K562 (cell line): ENCODE measurements around the gene PPP1R15A. TPM values are rescaled to one million over a fixed set of nuclear protein-coding genes. Genes with fewer than 3 reads are reported as not detected.

Experiments used
- AFF1 ChIP-seq, 2 experiments: fragments of 450-650 bp; IDR thresholded peaks; 2 replicates each; pipeline ENCODE4 v1.6.1; 2018; ENCODE audit warnings: mild to moderate bottlenecking in 2 of 2, low read depth in 1 of 2; ENCODE audit not compliant: partially characterized antibody in 2 of 2
- CGGBP1 ChIP-seq: fragments of 250-450 bp; sonication (Bioruptor Pico); IDR thresholded peaks from 2 replicates; pipeline ENCODE4 v1.9.0; 2021; ENCODE audit warnings: mild to moderate bottlenecking
- CREB3 ChIP-seq: fragments of 450-650 bp; conservative IDR thresholded peaks from 2 replicates; pipeline ENCODE4 v1.6.1; 2016; ENCODE audit warnings: missing genetic modification characterization, low read depth, mild to moderate bottlenecking, missing compliant biosample characterization, moderate library complexity
- ESRRA ChIP-seq: fragments of 450-650 bp; IDR thresholded peaks from 2 replicates; pipeline ENCODE4 v1.6.1; 2014; ENCODE audit warnings: low read depth, mild to moderate bottlenecking, moderate library complexity, borderline replicate concordance
- FOXO4 ChIP-seq: fragments of 450-650 bp; formaldehyde crosslinking; IDR thresholded peaks from 2 replicates; pipeline ENCODE4 v1.4.0; 2020; ENCODE audit warnings: mild to moderate bottlenecking, moderate library complexity
- IRF1 ChIP-seq: sonication (generic); formaldehyde crosslinking; IDR thresholded peaks from 2 replicates; pipeline ENCODE4 v1.8.0; 2022; ENCODE audit warnings: missing genetic modification reagents, mild to moderate bottlenecking, borderline replicate concordance
- KDM5B ChIP-seq: fragments of 200-600 bp; sonication (generic); IDR thresholded peaks from 2 replicates; pipeline ENCODE4 v1.6.1; 2012; ENCODE audit warnings: low read depth, mild to moderate bottlenecking, moderate library complexity, low read length, control low read depth, inconsistent platforms; ENCODE audit not compliant: insufficient replicate concordance
- MBD1 ChIP-seq: fragments of 250-450 bp; sonication (Bioruptor Pico); IDR thresholded peaks from 2 replicates; pipeline ENCODE4 v1.8.0; 2022; ENCODE audit warnings: inconsistent platforms
- MCM3 ChIP-seq: fragments of 450-650 bp; IDR thresholded peaks from 2 replicates; pipeline ENCODE4 v1.6.1; 2016
- SAFB ChIP-seq: fragments of 200-400 bp; formaldehyde crosslinking; IDR thresholded peaks from 2 replicates; pipeline ENCODE4 v1.6.1; 2017; ENCODE audit warnings: low read depth, low read length, borderline replicate concordance
- ZBTB5 ChIP-seq: fragments of 450-650 bp; IDR thresholded peaks from 2 replicates; pipeline ENCODE4 v1.6.1; 2017; ENCODE audit warnings: antibody characterized with exemption
- polyA plus RNA-seq, 8 experiments: library from polyadenylated mRNA; depleted of rRNA in 4 of 8; stranded (reverse) in 5 of 8; unstranded in 3 of 8; fragments of >200 nt; fragmentation: Nextera tagmentation in 2 of 8; fragmentation: Illumina TruSeq in 1 of 8; extraction: Ambion mirVana in 2 of 8; extraction: Trizol in 1 of 8; gene quantifications; 2 replicates each; pipeline versions ENCODE4 v1.2.1 to v1.2.3, GENCODE V29; 2011 to 2014; ENCODE audit warnings: inconsistent platforms in 1 of 8, missing spikeins in 1 of 8
- total RNA-seq, 7 experiments: library from RNA; depleted of rRNA in 6 of 7; stranded (reverse); fragments of >200 nt in 6 of 7; fragmentation: Illumina TruSeq in 2 of 7; extraction: Trizol in 2 of 7; gene quantifications; 2 replicates each; pipeline versions ENCODE4 v1.2.1 to v1.2.3, GENCODE V29; 2011 to 2021; ENCODE audit warnings: low replicate concordance in 1 of 7

The PPP1R15A gene
- total and polyA plus RNA-seq, 9 of the 15 experiments (the other 6 are each of a cell fraction or from before 2014, with no cell fraction given): 0.42 to 73.7 (median 44.0) TPM

- TF ChIP-seq ZBTB5 (peak; percentile 89), KDM5B (peak; percentile 66), CREB3 (tag) (peak; percentile 68), ESRRA (peak; percentile 73; the same call in 1 of the 2 replicates), AFF1 (IDR thresholded peaks at IDR 0.05; ENCODE audit: low read depth in 1 of 2, partially characterized antibody in 2 of 2) (peak; percentile 23 to 95), FOXO4 (CRISPR knock-in tag) (no peak), MBD1 (CRISPR knock-in tag) (no peak), SAFB (no peak), IRF1 (CRISPR knock-in tag) (no peak), CGGBP1 (CRISPR knock-in tag) (no peak), MCM3 (no peak)
Measured at GRCh38 chr19:48878196-48879024, 6.2 kb downstream of the PPP1R15A start (continued).
